Measurements from ENCODE around the gene STRADB. TPM values are rescaled to one million over a fixed set of nuclear protein-coding genes. Genes with fewer than 3 reads are reported as not detected.
"Not testable (repeated sequence)": the region's sequence is repeated elsewhere in the genome, so short reads cannot be mapped to it uniquely, and the experiment has no call there.

Gene STRADB
- total and polyA plus RNA-seq, 2 of the 4 experiments (the other 2 are of a cell fraction): 14.9 to 31.5 TPM

GRCh38 chr2:201483758-201484157 lies 32.2 kb downstream of the STRADB start:
- H3K18ac ChIP-seq (ENCODE audit: low read depth, low read length); in situ Hi-C loops (cut with MboI; ENCODE audit: low sequenced_read_pairs); H3K79me1 ChIP-seq (ENCODE audit: low read depth in 1 of 2, low read length in 2 of 2); H3K9me3 ChIP-seq (ENCODE audit: control insufficient read depth, insufficient read depth, low read length); H2BK20ac ChIP-seq (ENCODE audit: low read depth, low read length); CTCF ChIA-PET; dilution Hi-C loops (cut with HindIII; ENCODE audit: low sequenced_read_pairs, unreplicated experiment); H4K8ac ChIP-seq (ENCODE audit: low read depth in 2 of 2, low read length in 2 of 2); H3K14ac ChIP-seq (replicated peaks; ENCODE audit: low read depth, low read length); BruUV-seq (replicated peaks); H2AK9ac ChIP-seq (replicated peaks; ENCODE audit: low read depth, low read length, poor library complexity); H3K23ac ChIP-seq (ENCODE audit: low read depth, low read length); H3K27me3 ChIP-seq (ENCODE audit: control insufficient read depth, insufficient read depth, low read length); intact Hi-C loops (cut with micrococcal nuclease); H3K4ac ChIP-seq (ENCODE audit: low read depth, low read length); H2AK5ac ChIP-seq (ENCODE audit: low read depth, low read length); H3K4me2 ChIP-seq (ENCODE audit: low read depth, low read length); H4K5ac ChIP-seq (ENCODE audit: low read depth, low read length); DNase-seq; H2BK15ac ChIP-seq (ENCODE audit: low read depth, low read length); POLR2A ChIA-PET (ENCODE audit: unreplicated experiment); H2BK120ac ChIP-seq (ENCODE audit: low read depth, low read length); H2AFZ ChIP-seq (replicated peaks; ENCODE audit: low read length, poor library complexity); H3K9ac ChIP-seq (ENCODE audit: low read depth, low read length); H4K91ac ChIP-seq (ENCODE audit: insufficient read depth, low read depth, low read length); H3K36me3 ChIP-seq (ENCODE audit: control insufficient read depth, insufficient read depth, low read length); H3K9me1 ChIP-seq (ENCODE audit: insufficient read depth, low read length); ATAC-seq (ENCODE audit: low read depth); H3K56ac ChIP-seq (ENCODE audit: extremely low read depth, insufficient read depth, low read length); H3K27ac ChIP-seq (ENCODE audit: insufficient read depth, low read length); H3K4me1 ChIP-seq (ENCODE audit: control insufficient read depth, insufficient read depth, low read length); H3K4me3 ChIP-seq (ENCODE audit: insufficient read depth, low read depth, low read length); H2BK5ac ChIP-seq (ENCODE audit: low read depth, low read length, poor library complexity, severe bottlenecking); H4K20me1 ChIP-seq (ENCODE audit: insufficient read depth, low read length): not testable (repeated sequence)
- no CpG with 5 or more reads among the region's 4 CpGs for WGBS, 2 experiments (ENCODE audit: extremely low coverage in 2 of 2, insufficient read length in 1 of 2)
